HepG2 (cell line): ENCODE measurements around the gene SAMD10. TPM values are rescaled to one million over a fixed set of nuclear protein-coding genes. Genes with fewer than 3 reads are reported as not detected.

Experiments used
- ARID2 ChIP-seq: sonication (generic); formaldehyde crosslinking; IDR thresholded peaks from 2 replicates; pipeline ENCODE4 v1.8.1; 2022; ENCODE audit warnings: mild to moderate bottlenecking, missing genetic modification reagents, borderline replicate concordance
- ARNTL ChIP-seq: sonication (generic); formaldehyde crosslinking; IDR thresholded peaks from 2 replicates; pipeline ENCODE4 v1.4.0; 2020; ENCODE audit warnings: mild to moderate bottlenecking, missing genetic modification reagents
- MEIS2 ChIP-seq: sonication (generic); formaldehyde crosslinking; IDR thresholded peaks from 2 replicates; pipeline ENCODE4 v1.9.0; 2021; ENCODE audit warnings: mild to moderate bottlenecking, missing genetic modification reagents
- NFE2L2 ChIP-seq: fragments of 150-350 bp; IDR thresholded peaks from 2 replicates; pipeline ENCODE4 v1.6.1; 2014; ENCODE audit warnings: low read length
- NFKBIZ ChIP-seq: IDR thresholded peaks from 2 replicates; pipeline ENCODE4 v1.6.1; 2018; ENCODE audit warnings: missing genetic modification reagents, missing compliant biosample characterization
- SNAI1 ChIP-seq: sonication (generic); formaldehyde crosslinking; IDR thresholded peaks from 2 replicates; pipeline ENCODE4 v1.5.0; 2020; ENCODE audit warnings: mild to moderate bottlenecking, missing genetic modification reagents, borderline replicate concordance
- SP1 ChIP-seq, 2 experiments: fragments of 450-650 bp in 1 of 2; sonication (generic) in 1 of 2; formaldehyde crosslinking in 1 of 2; IDR thresholded peaks; 2 replicates each; pipeline versions ENCODE4 v1.4.0 to v1.6.1; 2016 to 2020; ENCODE audit warnings: missing genetic modification reagents in 1 of 2
- SRSF9 ChIP-seq: fragments of 200-400 bp; formaldehyde crosslinking; IDR thresholded peaks from 2 replicates; pipeline ENCODE4 v1.6.1; 2018; ENCODE audit warnings: borderline replicate concordance, mild to moderate bottlenecking, low read depth, low read length; ENCODE audit not compliant: insufficient read depth, poor library complexity, severe bottlenecking
- TBX3 ChIP-seq: fragments of 450-650 bp; IDR thresholded peaks from 2 replicates; pipeline ENCODE4 v1.6.1; 2017; ENCODE audit warnings: antibody characterized with exemption, mild to moderate bottlenecking, inconsistent platforms, borderline replicate concordance
- TP53 ChIP-seq: sonication (generic); formaldehyde crosslinking; conservative IDR thresholded peaks from 2 replicates; pipeline ENCODE4 v1.4.0; 2020; ENCODE audit warnings: missing genetic modification reagents
- ZBTB3 ChIP-seq: sonication (generic); formaldehyde crosslinking; IDR thresholded peaks from 2 replicates; pipeline ENCODE4 v1.4.0; 2020; ENCODE audit warnings: low read depth, mild to moderate bottlenecking, moderate library complexity, missing genetic modification reagents, borderline replicate concordance
- ZFYVE20 ChIP-seq: sonication (generic); formaldehyde crosslinking; IDR thresholded peaks from 2 replicates; pipeline ENCODE4 v1.8.0; 2023; ENCODE audit warnings: low read depth, mild to moderate bottlenecking, moderate library complexity, missing genetic modification reagents, borderline replicate concordance
- ZNF451 ChIP-seq: sonication (generic); formaldehyde crosslinking; IDR thresholded peaks from 2 replicates; pipeline ENCODE4 v1.5.0; 2020; ENCODE audit warnings: mild to moderate bottlenecking, missing genetic modification reagents
- ZNF557 ChIP-seq: sonication (generic); formaldehyde crosslinking; IDR thresholded peaks from 2 replicates; pipeline ENCODE4 v1.4.0; 2020; ENCODE audit warnings: missing genetic modification reagents
- ZNF562 ChIP-seq: sonication (generic); formaldehyde crosslinking; IDR thresholded peaks from 2 replicates; pipeline ENCODE4 v1.8.0; 2022; ENCODE audit warnings: missing genetic modification reagents, borderline replicate concordance
- ZNF746 ChIP-seq: sonication (generic); formaldehyde crosslinking; IDR thresholded peaks from 2 replicates; pipeline ENCODE4 v1.8.0; 2022; ENCODE audit warnings: mild to moderate bottlenecking, missing genetic modification reagents
- ZNF768 ChIP-seq: sonication (generic); formaldehyde crosslinking; IDR thresholded peaks from 2 replicates; pipeline ENCODE4 v1.4.0; 2020; ENCODE audit warnings: missing genetic modification reagents
- ZSCAN22 ChIP-seq: sonication (generic); formaldehyde crosslinking; IDR thresholded peaks from 2 replicates; pipeline ENCODE4 v1.4.0; 2020; ENCODE audit warnings: mild to moderate bottlenecking, missing genetic modification reagents
- polyA plus RNA-seq, 8 experiments: library from polyadenylated mRNA; depleted of rRNA in 3 of 8; stranded (reverse) in 7 of 8; unstranded in 1 of 8; fragments of >200 nt; fragmentation: Illumina TruSeq in 4 of 8; extraction: Trizol in 4 of 8; gene quantifications; 2 replicates each; pipeline versions ENCODE4 v1.2.1 to v1.2.3, GENCODE V29; 2011 to 2016; ENCODE audit warnings: low read depth in 4 of 8, missing spikeins in 1 of 8, mixed read lengths in 1 of 8; ENCODE audit not compliant: insufficient read depth in 1 of 8
- total RNA-seq, 5 experiments: library from RNA; depleted of rRNA; stranded (reverse); fragments of >200 nt; fragmentation: Illumina TruSeq; extraction: Trizol; gene quantifications; 2 replicates each; pipeline ENCODE4 v1.2.3, GENCODE V29; 2016; ENCODE audit warnings: low read depth in 1 of 5
- TF ChIP-seq, protein P1 (sequence below): sonication (generic); formaldehyde crosslinking; IDR thresholded peaks from 2 replicates; pipeline ENCODE4 v1.8.1; 2023; ENCODE audit warnings: missing genetic modification reagents, inconsistent platforms, borderline replicate concordance
- TF ChIP-seq, protein P2 (sequence below): sonication (generic); formaldehyde crosslinking; IDR thresholded peaks from 2 replicates; pipeline ENCODE4 v1.4.0; 2020; ENCODE audit warnings: missing genetic modification reagents, borderline replicate concordance
- TF ChIP-seq, protein P3 (sequence below): sonication (generic); formaldehyde crosslinking; IDR thresholded peaks from 2 replicates; pipeline ENCODE4 v1.5.1; 2020; ENCODE audit warnings: mild to moderate bottlenecking, moderate library complexity, missing genetic modification reagents

SAMD10 gene
- total and polyA plus RNA-seq, 2 of the 13 experiments (the other 11 are each of a cell fraction or from before 2014, with no cell fraction given), result 6.1 to 11.0 TPM

DNA sequence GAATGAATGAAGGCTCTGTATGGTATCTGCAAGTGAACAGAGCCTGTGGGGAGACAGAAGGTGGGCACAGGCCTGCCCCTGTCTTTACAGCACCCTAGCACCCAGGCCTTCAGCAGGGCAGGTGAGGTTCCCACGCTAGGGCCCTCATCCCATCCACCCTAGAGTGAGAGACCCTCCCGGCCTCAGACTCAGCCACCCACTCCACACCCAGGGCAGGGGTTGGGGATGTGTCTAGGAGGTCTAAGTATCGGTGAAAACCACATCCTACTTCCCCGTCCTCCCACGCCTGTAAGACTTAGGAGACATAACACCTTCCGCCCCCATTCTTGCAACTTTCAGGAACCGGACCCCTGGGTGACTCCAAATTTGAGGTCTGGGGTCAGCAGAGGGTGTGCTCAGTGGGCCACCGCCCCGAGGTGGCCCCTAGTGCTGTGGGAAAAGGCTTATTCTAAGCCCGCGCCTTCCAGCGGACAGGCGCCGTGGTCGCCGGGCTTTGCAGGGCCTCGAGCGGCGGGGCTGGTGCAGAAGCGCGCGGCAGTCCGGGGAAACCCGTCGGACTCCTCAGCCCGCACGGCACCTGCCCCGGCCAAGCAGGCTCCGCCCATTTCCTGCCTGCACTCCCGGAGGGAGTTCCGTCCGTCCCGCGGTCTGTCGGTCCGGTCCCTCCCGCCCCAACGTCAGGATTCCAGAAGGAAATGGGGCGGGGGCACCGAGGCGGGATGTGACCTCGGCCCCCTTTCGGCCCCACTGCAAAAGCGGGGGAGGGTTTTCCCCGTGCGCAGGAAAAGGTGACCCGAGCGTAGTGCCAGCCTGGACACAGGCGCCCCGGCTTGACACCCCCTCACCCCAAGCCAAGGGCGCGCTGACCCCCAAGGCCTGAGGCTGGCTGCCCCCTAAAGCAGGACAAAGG is 868 bp downstream of the SAMD10 start (continued):
- TF ChIP-seq SNAI1 (peak; percentile 96), ZNF451 (CRISPR knock-in tag) (0 out of 2 replicates have a peak, but pooled peaks have one; percentile 53), ZNF557 (CRISPR knock-in tag) (peak; percentile 92), NFKBIZ (CRISPR knock-in tag) (peak; percentile 86), ARID2 (CRISPR knock-in tag) (no peak), ZNF768 (CRISPR knock-in tag) (peak; percentile 79), TP53 (CRISPR knock-in tag) (0 out of 2 replicates have a peak, but pooled peaks have one; percentile 32), ZSCAN22 (CRISPR knock-in tag) (no peak; the same call in 1 of the 2 replicates), ZNF562 (CRISPR knock-in tag) (no peak), ZNF746 (CRISPR knock-in tag) (peak; percentile 86; the same call in 1 of the 2 replicates), NFE2L2 (no peak), ARNTL (CRISPR knock-in tag) (peak; percentile 76; the same call in 1 of the 2 replicates), ZFYVE20 (CRISPR knock-in tag) (0 out of 2 replicates have a peak, but pooled peaks have one; percentile 18), SP1 (IDR thresholded peaks at IDR 0.05) (no peak), SP1 (CRISPR knock-in tag; IDR thresholded peaks at IDR 0.05) (peak; percentile 83), TBX3 (no peak), MEIS2 (peak; percentile 93), SRSF9 (no peak), ZBTB3 (CRISPR knock-in tag) (no peak)
- TF ChIP-seq, protein P1, sequence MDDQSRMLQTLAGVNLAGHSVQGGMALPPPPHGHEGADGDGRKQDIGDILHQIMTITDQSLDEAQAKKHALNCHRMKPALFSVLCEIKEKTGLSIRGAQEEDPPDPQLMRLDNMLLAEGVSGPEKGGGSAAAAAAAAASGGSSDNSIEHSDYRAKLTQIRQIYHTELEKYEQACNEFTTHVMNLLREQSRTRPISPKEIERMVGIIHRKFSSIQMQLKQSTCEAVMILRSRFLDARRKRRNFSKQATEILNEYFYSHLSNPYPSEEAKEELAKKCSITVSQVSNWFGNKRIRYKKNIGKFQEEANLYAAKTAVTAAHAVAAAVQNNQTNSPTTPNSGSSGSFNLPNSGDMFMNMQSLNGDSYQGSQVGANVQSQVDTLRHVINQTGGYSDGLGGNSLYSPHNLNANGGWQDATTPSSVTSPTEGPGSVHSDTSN (CRISPR knock-in tag), result peak; percentile 90; the same call in 1 of the 2 replicates
- TF ChIP-seq, protein P2, sequence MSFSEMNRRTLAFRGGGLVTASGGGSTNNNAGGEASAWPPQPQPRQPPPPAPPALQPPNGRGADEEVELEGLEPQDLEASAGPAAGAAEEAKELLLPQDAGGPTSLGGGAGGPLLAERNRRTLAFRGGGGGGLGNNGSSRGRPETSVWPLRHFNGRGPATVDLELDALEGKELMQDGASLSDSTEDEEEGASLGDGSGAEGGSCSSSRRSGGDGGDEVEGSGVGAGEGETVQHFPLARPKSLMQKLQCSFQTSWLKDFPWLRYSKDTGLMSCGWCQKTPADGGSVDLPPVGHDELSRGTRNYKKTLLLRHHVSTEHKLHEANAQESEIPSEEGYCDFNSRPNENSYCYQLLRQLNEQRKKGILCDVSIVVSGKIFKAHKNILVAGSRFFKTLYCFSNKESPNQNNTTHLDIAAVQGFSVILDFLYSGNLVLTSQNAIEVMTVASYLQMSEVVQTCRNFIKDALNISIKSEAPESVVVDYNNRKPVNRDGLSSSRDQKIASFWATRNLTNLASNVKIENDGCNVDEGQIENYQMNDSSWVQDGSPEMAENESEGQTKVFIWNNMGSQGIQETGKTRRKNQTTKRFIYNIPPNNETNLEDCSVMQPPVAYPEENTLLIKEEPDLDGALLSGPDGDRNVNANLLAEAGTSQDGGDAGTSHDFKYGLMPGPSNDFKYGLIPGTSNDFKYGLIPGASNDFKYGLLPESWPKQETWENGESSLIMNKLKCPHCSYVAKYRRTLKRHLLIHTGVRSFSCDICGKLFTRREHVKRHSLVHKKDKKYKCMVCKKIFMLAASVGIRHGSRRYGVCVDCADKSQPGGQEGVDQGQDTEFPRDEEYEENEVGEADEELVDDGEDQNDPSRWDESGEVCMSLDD (CRISPR knock-in tag), result peak; percentile 93
- TF ChIP-seq, protein P3, sequence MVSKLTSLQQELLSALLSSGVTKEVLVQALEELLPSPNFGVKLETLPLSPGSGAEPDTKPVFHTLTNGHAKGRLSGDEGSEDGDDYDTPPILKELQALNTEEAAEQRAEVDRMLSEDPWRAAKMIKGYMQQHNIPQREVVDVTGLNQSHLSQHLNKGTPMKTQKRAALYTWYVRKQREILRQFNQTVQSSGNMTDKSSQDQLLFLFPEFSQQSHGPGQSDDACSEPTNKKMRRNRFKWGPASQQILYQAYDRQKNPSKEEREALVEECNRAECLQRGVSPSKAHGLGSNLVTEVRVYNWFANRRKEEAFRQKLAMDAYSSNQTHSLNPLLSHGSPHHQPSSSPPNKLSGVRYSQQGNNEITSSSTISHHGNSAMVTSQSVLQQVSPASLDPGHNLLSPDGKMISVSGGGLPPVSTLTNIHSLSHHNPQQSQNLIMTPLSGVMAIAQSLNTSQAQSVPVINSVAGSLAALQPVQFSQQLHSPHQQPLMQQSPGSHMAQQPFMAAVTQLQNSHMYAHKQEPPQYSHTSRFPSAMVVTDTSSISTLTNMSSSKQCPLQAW, result peak; percentile 88; the same call in 1 of the 2 replicates
